Mesenchymal stem cell (in vitro differentiated cells and primary cell): ENCODE data around the gene GABRD.

Experiments used
- DNase-seq: peaks from one replicate; pipeline ENCODE4 v3.0.0-alpha.2; 2013
- H2AFZ ChIP-seq: one replicate; pipeline ENCODE4 v1.6.1; 2013; ENCODE audit warnings: low read depth, mild to moderate bottlenecking, control low read depth, inconsistent platforms, low read length, moderate library complexity
- H2AK5ac ChIP-seq: 2 replicates; pipeline ENCODE4 v1.6.1; 2013; ENCODE audit warnings: low read length, moderate library complexity, mild to moderate bottlenecking, inconsistent platforms; ENCODE audit not compliant: severe bottlenecking
- H2BK120ac ChIP-seq: one replicate; pipeline ENCODE4 v1.6.1; 2013; ENCODE audit warnings: low read depth, mild to moderate bottlenecking, inconsistent platforms, low read length, moderate library complexity
- H2BK12ac ChIP-seq, 2 experiments: one replicate each; pipeline ENCODE4 v1.6.1; 2013; ENCODE audit warnings: inconsistent platforms in 2 of 2, low read length in 2 of 2, mild to moderate bottlenecking in 2 of 2, moderate library complexity in 2 of 2, control low read depth in 1 of 2
- H2BK15ac ChIP-seq: one replicate; pipeline ENCODE4 v1.6.1; 2013; ENCODE audit warnings: mild to moderate bottlenecking, low read depth, inconsistent platforms; ENCODE audit not compliant: poor library complexity, severe bottlenecking
- H2BK5ac ChIP-seq: 2 replicates; pipeline ENCODE4 v1.6.1; 2013; ENCODE audit warnings: low read depth, mild to moderate bottlenecking, low read length, control low read depth, inconsistent platforms; ENCODE audit not compliant: poor library complexity, severe bottlenecking
- H3K14ac ChIP-seq, 2 experiments: one replicate each; pipeline ENCODE4 v1.6.1; 2013; ENCODE audit warnings: inconsistent platforms in 2 of 2, low read length in 2 of 2, control low read depth in 1 of 2, mild to moderate bottlenecking in 1 of 2, moderate library complexity in 1 of 2
- H3K18ac ChIP-seq, 2 experiments: one replicate each; pipeline ENCODE4 v1.6.1; 2013; ENCODE audit warnings: inconsistent platforms in 2 of 2, low read length in 2 of 2, control low read depth in 1 of 2, low read depth in 1 of 2, mild to moderate bottlenecking in 1 of 2
- H3K23ac ChIP-seq, 2 experiments: one replicate each; pipeline ENCODE4 v1.6.1; 2013; ENCODE audit warnings: inconsistent platforms in 2 of 2, low read length in 2 of 2, mild to moderate bottlenecking in 2 of 2, moderate library complexity in 2 of 2, control low read depth in 1 of 2
- H3K27ac ChIP-seq: 2 replicates; pipeline ENCODE4 v1.5.1; 2013; ENCODE audit warnings: mild to moderate bottlenecking, moderate library complexity, low read length, control low read depth, inconsistent platforms; ENCODE audit not compliant: poor library complexity, severe bottlenecking
- H3K27me3 ChIP-seq, 2 experiments: 2 replicates each; pipeline versions ENCODE4 v1.6.1 to v1.7.0; 2013; ENCODE audit warnings: low read length in 2 of 2, mild to moderate bottlenecking in 2 of 2, moderate library complexity in 2 of 2, control low read depth in 1 of 2, inconsistent platforms in 1 of 2; ENCODE audit not compliant: control insufficient read depth in 1 of 2, insufficient read depth in 1 of 2
- H3K36me3 ChIP-seq, 2 experiments: 2 replicates each; pipeline versions ENCODE4 v1.6.1 to v1.7.0; 2013; ENCODE audit warnings: low read length in 2 of 2, control low read depth in 1 of 2, inconsistent platforms in 1 of 2, low read depth in 1 of 2, mild to moderate bottlenecking in 1 of 2; ENCODE audit not compliant: insufficient read depth in 2 of 2, control insufficient read depth in 1 of 2
- H3K4ac ChIP-seq, 2 experiments: one replicate each; pipeline ENCODE4 v1.6.1; 2013; ENCODE audit warnings: inconsistent platforms in 2 of 2, low read length in 2 of 2, mild to moderate bottlenecking in 2 of 2, moderate library complexity in 2 of 2, control low read depth in 1 of 2, low read depth in 1 of 2
- H3K4me1 ChIP-seq: 2 replicates; pipeline ENCODE4 v1.6.1; 2013; ENCODE audit warnings: low read depth, low read length, control low read depth; ENCODE audit not compliant: control insufficient read depth, insufficient read depth
- H3K4me2 ChIP-seq: 2 replicates; pipeline ENCODE4 v1.6.1; 2013; ENCODE audit warnings: low read length, mild to moderate bottlenecking, inconsistent platforms; ENCODE audit not compliant: poor library complexity, severe bottlenecking
- H3K4me3 ChIP-seq, 2 experiments: 2 replicates each; pipeline versions ENCODE4 v1.5.1 to v1.7.0; 2013; ENCODE audit warnings: low read length in 2 of 2, mild to moderate bottlenecking in 2 of 2, control low read depth in 1 of 2, low read depth in 1 of 2; ENCODE audit not compliant: insufficient read depth in 1 of 2
- H3K79me1 ChIP-seq: replicated peaks from 2 replicates; pipeline ENCODE4 v1.6.1; 2013; ENCODE audit warnings: mild to moderate bottlenecking, control low read depth, low read length, inconsistent platforms; ENCODE audit not compliant: poor library complexity, severe bottlenecking
- H3K9ac ChIP-seq: 2 replicates; pipeline ENCODE4 v1.7.0; 2013; ENCODE audit warnings: mild to moderate bottlenecking, low read length, moderate library complexity
- H3K9me3 ChIP-seq: 2 replicates; pipeline ENCODE4 v1.7.0; 2013; ENCODE audit warnings: mild to moderate bottlenecking, low read length; ENCODE audit not compliant: control insufficient read depth
- H4K8ac ChIP-seq: one replicate; pipeline ENCODE4 v1.6.1; 2013; ENCODE audit warnings: inconsistent platforms, mild to moderate bottlenecking, low read length, moderate library complexity
- H4K91ac ChIP-seq: one replicate; pipeline ENCODE4 v1.6.1; 2013; ENCODE audit warnings: mild to moderate bottlenecking, low read length, inconsistent platforms
- WGBS: methylation state at CpG from one replicate; pipeline ENCODE4 v1.1.7; 2013; ENCODE audit warnings: mixed read lengths; 5-methylcytosine and 5-hydroxymethylcytosine counted together

The GABRD gene

DNA sequence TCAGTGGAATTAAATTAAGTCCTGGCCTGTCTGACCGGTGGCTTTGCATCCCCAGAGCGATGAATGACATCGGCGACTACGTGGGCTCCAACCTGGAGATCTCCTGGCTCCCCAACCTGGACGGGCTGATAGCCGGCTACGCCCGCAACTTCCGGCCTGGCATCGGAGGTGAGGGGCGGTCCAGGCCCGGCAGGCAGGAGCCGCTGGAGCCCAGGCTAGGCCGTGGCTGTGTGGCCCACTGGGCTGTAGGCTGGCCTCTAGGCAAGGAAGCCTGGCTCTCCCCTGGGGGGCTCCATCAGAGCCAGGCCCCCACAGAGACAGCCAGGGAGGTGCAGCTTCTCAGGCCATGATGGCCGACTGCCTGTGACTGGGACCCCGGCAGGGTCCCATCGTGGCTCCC, 5.7 kb downstream of the GABRD start:
- H3K23ac ChIP-seq, result no peak overlapping the region
- no peak overlapping the region for H2BK12ac ChIP-seq
- no peak overlapping the region for H3K9ac ChIP-seq
- H4K91ac ChIP-seq, result no peak overlapping the region
- no peaks in the 10 kb centered on the region for H3K79me1 ChIP-seq
- no peak overlapping the region for H2AK5ac ChIP-seq
- no peak overlapping the region for H3K4ac ChIP-seq
- H3K9me3 ChIP-seq, result no peaks in the 10 kb centered on the region
- no peak overlapping the region for H3K4me2 ChIP-seq
- no peak overlapping the region for H2AFZ ChIP-seq
- no peak overlapping the region for H2BK120ac ChIP-seq
- no peak overlapping the region for H2BK5ac ChIP-seq
- no peaks in the 10 kb centered on the region for H3K36me3 ChIP-seq
- no peak overlapping the region for H2BK15ac ChIP-seq
- H3K27me3 ChIP-seq, result peaks cover 44 to 68% of the 10 kb centered on the region in 2 experiments
- no peak overlapping the region for H3K14ac ChIP-seq
- no peak overlapping the region for H3K18ac ChIP-seq
- WGBS, result 92% methylated on average over 18 of the region's 18 CpGs
- H3K27ac ChIP-seq, result no peak overlapping the region
- H3K4me1 ChIP-seq, result no peaks in the 10 kb centered on the region
- H4K8ac ChIP-seq, result no peak overlapping the region
- no peak for DNase-seq
- no peak overlapping the region for H3K4me3 ChIP-seq

DNA sequence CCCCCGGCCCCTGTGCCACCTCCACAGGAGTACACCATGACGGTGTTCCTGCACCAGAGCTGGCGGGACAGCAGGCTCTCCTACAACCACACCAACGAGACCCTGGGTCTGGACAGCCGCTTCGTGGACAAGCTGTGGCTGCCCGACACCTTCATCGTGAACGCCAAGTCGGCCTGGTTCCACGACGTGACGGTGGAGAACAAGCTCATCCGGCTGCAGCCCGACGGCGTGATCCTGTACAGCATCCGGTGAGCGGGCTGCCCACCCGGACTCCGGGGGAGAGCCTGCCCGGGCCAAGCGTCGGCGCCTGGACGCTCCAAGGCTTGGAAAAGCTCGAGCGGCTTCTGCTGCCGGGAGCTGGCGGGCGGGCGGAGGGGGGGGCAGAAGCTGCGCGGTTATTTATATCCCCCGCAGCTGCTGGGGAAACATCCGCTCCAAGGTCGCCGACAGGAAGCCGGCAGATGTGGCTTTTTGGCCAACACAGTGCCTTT, 6.4 kb downstream of the GABRD start:
- H3K27me3 ChIP-seq, result peaks cover 43 to 63% of the 10 kb centered on the region in 2 experiments
- no peak overlapping the region for H4K91ac ChIP-seq
- H2BK15ac ChIP-seq, result no peak overlapping the region
- DNase-seq, result no peak
- H3K4me1 ChIP-seq, result no peaks in the 10 kb centered on the region
- 92% methylated on average over 35 of the region's 39 CpGs for WGBS
- H2AFZ ChIP-seq, result peak overlapping the region; percentile 47
- H2AK5ac ChIP-seq, result no peak overlapping the region
- no peak overlapping the region for H2BK5ac ChIP-seq
- H4K8ac ChIP-seq, result no peak overlapping the region
- H3K4ac ChIP-seq, result no peak overlapping the region
- no peaks in the 10 kb centered on the region for H3K9me3 ChIP-seq
- no peak overlapping the region for H2BK120ac ChIP-seq
- H3K27ac ChIP-seq, result no peak overlapping the region
- H3K9ac ChIP-seq, result no peak overlapping the region
- H3K4me2 ChIP-seq, result no peak overlapping the region
- H3K4me3 ChIP-seq, result no peak overlapping the region
- no peaks in the 10 kb centered on the region for H3K79me1 ChIP-seq
- no peak overlapping the region for H3K14ac ChIP-seq
- no peaks in the 10 kb centered on the region for H3K36me3 ChIP-seq
- no peak overlapping the region for H3K18ac ChIP-seq
- no peak overlapping the region for H3K23ac ChIP-seq
- H2BK12ac ChIP-seq, result no peak overlapping the region

DNA sequence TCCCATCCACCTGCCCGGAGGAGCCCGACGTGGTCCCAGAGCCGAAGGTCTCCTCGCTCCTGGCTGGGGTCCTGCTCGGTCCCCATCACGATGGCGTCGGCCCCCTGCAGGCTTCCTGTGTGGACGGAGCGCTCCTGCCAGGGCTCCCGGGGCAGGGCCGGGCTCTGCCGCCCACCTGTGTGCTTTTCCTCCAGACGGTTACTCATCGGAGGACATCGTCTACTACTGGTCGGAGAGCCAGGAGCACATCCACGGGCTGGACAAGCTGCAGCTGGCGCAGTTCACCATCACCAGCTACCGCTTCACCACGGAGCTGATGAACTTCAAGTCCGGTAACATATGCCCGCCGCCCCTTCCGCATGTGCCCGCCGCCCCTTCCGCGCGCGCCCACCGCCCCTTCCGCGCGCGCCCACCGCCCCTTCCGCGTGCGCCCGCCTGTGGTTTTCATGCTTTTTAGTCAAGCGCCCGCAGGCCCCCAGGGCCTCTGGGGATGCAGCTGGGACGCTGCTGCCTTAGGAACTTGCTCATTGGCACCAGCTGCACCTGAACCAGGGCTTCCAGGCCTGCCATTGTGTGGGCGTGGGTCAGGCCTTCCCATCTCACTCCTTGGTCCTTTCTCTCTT, 8.9 kb downstream of the GABRD start:
- no peaks in the 10 kb centered on the region for H3K79me1 ChIP-seq
- 93% methylated on average over 45 of the region's 46 CpGs for WGBS
- no peak for DNase-seq
- no peak overlapping the region for H2BK12ac ChIP-seq
- no peak overlapping the region for H3K14ac ChIP-seq
- H3K27me3 ChIP-seq, result peaks cover 43 to 53% of the 10 kb centered on the region in 2 experiments
- no peaks in the 10 kb centered on the region for H3K4me1 ChIP-seq
- no peak overlapping the region for H3K4me2 ChIP-seq
- H2AFZ ChIP-seq, result no peak overlapping the region
- no peak overlapping the region for H2BK120ac ChIP-seq
- no peak overlapping the region for H2AK5ac ChIP-seq
- no peak overlapping the region for H3K18ac ChIP-seq
- H4K8ac ChIP-seq, result no peak overlapping the region
- no peaks in the 10 kb centered on the region for H3K9me3 ChIP-seq
- no peak overlapping the region for H2BK15ac ChIP-seq
- no peaks in the 10 kb centered on the region for H3K36me3 ChIP-seq
- H3K9ac ChIP-seq, result no peak overlapping the region
- no peak overlapping the region for H3K23ac ChIP-seq
- H3K4ac ChIP-seq, result no peak overlapping the region
- no peak overlapping the region for H2BK5ac ChIP-seq
- no peak overlapping the region for H3K4me3 ChIP-seq
- H4K91ac ChIP-seq, result no peak overlapping the region
- no peak overlapping the region for H3K27ac ChIP-seq

DNA sequence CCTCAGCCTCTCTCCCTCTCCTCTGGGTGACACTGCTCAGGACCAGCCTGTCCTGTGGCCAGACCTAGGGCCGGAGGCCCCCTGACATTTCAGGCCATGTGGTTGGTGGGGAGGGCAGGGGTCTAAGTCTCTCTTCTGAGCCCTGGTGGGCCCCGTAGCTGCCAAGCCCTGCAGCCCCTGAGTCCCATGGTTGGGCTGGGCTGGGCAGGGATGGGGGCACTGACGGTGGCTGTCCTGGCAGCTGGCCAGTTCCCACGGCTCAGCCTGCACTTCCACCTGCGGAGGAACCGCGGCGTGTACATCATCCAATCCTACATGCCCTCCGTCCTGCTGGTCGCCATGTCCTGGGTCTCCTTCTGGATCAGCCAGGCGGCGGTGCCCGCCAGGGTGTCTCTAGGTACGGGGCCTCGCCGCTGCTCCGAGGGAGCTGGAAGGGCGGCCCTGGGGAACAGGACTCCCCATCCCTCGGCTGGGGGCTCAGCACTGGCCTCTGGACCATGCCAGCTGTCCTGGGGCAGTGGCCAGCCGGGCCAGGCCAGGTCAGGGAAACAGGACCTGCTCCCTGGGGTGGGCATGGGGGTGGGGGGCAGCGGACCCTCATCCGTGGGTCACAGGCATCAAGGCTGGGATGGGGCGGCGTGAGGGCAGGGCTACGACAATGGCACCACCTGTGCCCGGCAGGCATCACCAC, 9.9 kb downstream of the GABRD start:
- Histone ChIP-seq H3K4ac (no peak overlapping the region), H3K9ac (no peak overlapping the region), H3K9me3 (no peaks in the 10 kb centered on the region), H3K4me3 (no peak overlapping the region), H4K91ac (no peak overlapping the region), H2BK15ac (no peak overlapping the region), H2AFZ (no peak overlapping the region), H3K14ac (no peak overlapping the region), H2BK12ac (no peak overlapping the region), H2AK5ac (no peak overlapping the region), H3K36me3 (no peaks in the 10 kb centered on the region), H3K27ac (no peak overlapping the region), H4K8ac (no peak overlapping the region), H2BK120ac (no peak overlapping the region), H3K18ac (no peak overlapping the region), H3K27me3 (peaks cover 38 to 53% of the 10 kb centered on the region in 2 experiments), H3K79me1 (no peaks in the 10 kb centered on the region), H3K4me2 (no peak overlapping the region), H3K4me1 (no peaks in the 10 kb centered on the region), H2BK5ac (no peak overlapping the region), H3K23ac (no peak overlapping the region)
- WGBS, result 91% methylated on average over 26 of the region's 26 CpGs
- no peak for DNase-seq
